Cardiac muscle cell (in vitro differentiated cells and primary cell): ENCODE measurements around the gene AGBL5. TPM values are rescaled to one million over a fixed set of nuclear protein-coding genes. Genes with fewer than 3 reads are reported as not detected.

Experiments
- DNase-seq, 2 donors: peaks; one replicate each; pipeline versions ENCODE4 v3.0.0 to v3.0.0-alpha.2; 2010 to 2017; ENCODE audit warnings: low read depth in 1 of 2, low spot score in 1 of 2
- H3K27ac ChIP-seq: fragments of 200-600 bp; sonication (generic); 2 replicates; pipeline ENCODE4 v1.5.1; 2016
- H3K27me3 ChIP-seq: fragments of 200-600 bp; sonication (generic); 2 replicates; pipeline ENCODE4 v1.6.0; 2016; ENCODE audit warnings: control low read depth
- H3K36me3 ChIP-seq: fragments of 200-600 bp; sonication (generic); 2 replicates; pipeline ENCODE4 v1.5.1; 2016; ENCODE audit warnings: control low read depth
- H3K4me1 ChIP-seq: fragments of 200-600 bp; sonication (generic); 2 replicates; pipeline ENCODE4 v1.8.1; 2017; ENCODE audit warnings: low read depth, mild to moderate bottlenecking, mixed run types
- H3K4me3 ChIP-seq: fragments of 200-600 bp; sonication (generic); 2 replicates; pipeline ENCODE4 v1.5.1; 2016; ENCODE audit warnings: mild to moderate bottlenecking
- H3K9me3 ChIP-seq: fragments of 200-600 bp; sonication (generic); 2 replicates; pipeline ENCODE4 v1.5.1; 2017; ENCODE audit warnings: low read depth, mild to moderate bottlenecking, control low read depth
- CTCF ChIP-seq: IDR thresholded peaks from 2 replicates; pipeline ENCODE4 v1.5.1; 2012; ENCODE audit warnings: low read depth, mild to moderate bottlenecking, low read length
- polyA plus RNA-seq: library from polyadenylated mRNA; unstranded; fragments of >200 nt; fragmentation: Nextera tagmentation; extraction: Ambion mirVana; gene quantifications from 2 replicates; pipeline ENCODE4 v1.2.1, GENCODE V29; 2016
- total RNA-seq: library from RNA; depleted of rRNA; stranded (reverse); fragments of >200 nt; gene quantifications from 2 replicates; pipeline ENCODE4 v1.2.3, GENCODE V29; 2016

Gene AGBL5
- total and polyA plus RNA-seq, 2 experiments from 2014 or later: 52.0 to 67.0 TPM

DNA sequence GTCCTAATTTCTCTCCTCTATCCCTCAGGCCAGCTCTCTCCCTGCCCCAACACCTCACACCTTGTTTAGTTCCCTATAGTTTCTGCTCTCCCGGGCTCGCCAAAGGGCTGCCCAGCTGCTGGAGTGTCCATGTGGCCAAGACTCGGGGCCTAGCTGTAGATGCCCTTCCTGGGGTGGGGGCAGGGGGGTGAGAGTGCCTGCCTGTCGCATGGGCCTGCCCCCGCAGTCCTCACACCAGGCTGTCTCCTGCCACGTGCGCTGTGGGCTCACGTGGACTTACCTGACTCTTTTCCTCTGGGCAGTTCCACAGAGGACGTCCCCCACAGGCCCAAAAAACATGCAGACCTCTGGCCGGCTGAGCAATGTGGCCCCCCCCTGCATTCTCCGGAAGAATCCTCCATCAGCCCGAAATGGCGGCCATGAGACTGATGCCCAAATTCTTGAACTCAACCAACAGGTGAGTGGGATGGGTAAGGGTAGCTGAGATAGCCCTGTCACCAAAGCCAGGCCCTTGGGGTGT lies 26.1 kb upstream of the AGBL5 start:
- H3K9me3 ChIP-seq: no peaks in the 10 kb centered on the region
- no peak for DNase-seq
- peaks cover 14% of the 10 kb centered on the region for H3K36me3 ChIP-seq
- no peak overlapping the region for H3K4me3 ChIP-seq
- no peak for TF ChIP-seq CTCF
- H3K27me3 ChIP-seq: no peaks in the 10 kb centered on the region
- H3K27ac ChIP-seq: no peak overlapping the region
- peaks cover 8% of the 10 kb centered on the region for H3K4me1 ChIP-seq

- no peak overlapping the region for H3K4me3 ChIP-seq
- no peak overlapping the region for H3K27ac ChIP-seq
- peaks cover 14% of the 10 kb centered on the region for H3K36me3 ChIP-seq
- no peak for TF ChIP-seq CTCF
- no peak for DNase-seq
- H3K9me3 ChIP-seq: no peaks in the 10 kb centered on the region
- no peaks in the 10 kb centered on the region for H3K4me1 ChIP-seq
- H3K27me3 ChIP-seq: no peaks in the 10 kb centered on the region
Observed at GRCh38 chr2:27025861-27026851, 25.3 kb upstream of the AGBL5 start.

GRCh38 chr2:27027211-27027651 lies 24.2 kb upstream of the AGBL5 start:
- no peak overlapping the region for H3K27ac ChIP-seq
- no peak for TF ChIP-seq CTCF
- H3K4me1 ChIP-seq: no peaks in the 10 kb centered on the region
- DNase-seq: no peak
- H3K9me3 ChIP-seq: no peaks in the 10 kb centered on the region
- no peak overlapping the region for H3K4me3 ChIP-seq
- no peaks in the 10 kb centered on the region for H3K27me3 ChIP-seq
- H3K36me3 ChIP-seq: peaks cover 14% of the 10 kb centered on the region

- peaks cover 5% of the 10 kb centered on the region for H3K4me1 ChIP-seq
- TF ChIP-seq CTCF: no peak
- H3K36me3 ChIP-seq: peaks cover 3% of the 10 kb centered on the region
- H3K9me3 ChIP-seq: no peaks in the 10 kb centered on the region
- H3K27ac ChIP-seq: no peak overlapping the region
- no peak overlapping the region for H3K4me3 ChIP-seq
- no peak for DNase-seq
- H3K27me3 ChIP-seq: no peaks in the 10 kb centered on the region
Observed at GRCh38 chr2:27029051-27029450, 22.4 kb upstream of the AGBL5 start.

DNA sequence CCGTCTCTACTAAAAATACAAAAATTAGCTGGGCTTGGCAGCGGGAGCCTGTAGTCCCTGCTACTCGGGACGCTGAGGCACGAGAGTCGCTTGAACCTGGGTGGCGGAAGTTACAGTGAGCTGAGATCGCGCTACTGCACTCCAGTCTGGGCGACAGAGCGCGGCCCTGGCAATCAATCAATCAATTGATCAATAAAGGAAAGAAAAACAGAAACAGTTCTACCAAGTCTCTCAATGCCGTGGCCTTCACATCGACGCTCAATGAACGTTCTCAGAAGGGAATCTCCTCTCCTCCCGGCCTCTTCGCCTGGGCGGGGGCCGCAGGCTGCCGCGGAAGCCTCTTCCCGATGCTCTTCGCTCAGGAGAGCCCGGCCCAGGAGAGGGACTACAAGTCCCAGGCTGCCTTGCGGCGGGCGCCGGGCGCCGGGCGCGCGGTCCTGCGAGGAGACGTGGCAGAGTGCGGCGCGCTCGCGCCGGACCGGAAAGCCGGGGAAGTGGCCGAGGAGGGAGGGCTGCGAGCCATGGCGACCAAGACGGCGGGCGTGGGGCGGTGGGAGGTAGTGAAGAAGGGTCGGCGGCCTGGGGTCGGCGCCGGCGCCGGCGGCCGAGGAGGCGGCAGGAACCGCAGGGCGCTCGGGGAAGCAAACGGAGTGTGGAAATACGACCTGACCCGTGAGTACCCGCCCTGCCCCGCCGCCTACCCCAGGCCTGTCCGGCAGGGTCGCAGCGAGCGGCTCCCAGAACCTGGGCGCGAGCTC lies 18.8 kb upstream of the AGBL5 start, which contains the start of gene TMEM214:
TSS of gene TMEM214 (plus strand) at position 471 of the 758 bp plus-strand sequence. CDS start at position 522, 51 bp downstream.
- DNase-seq: peak; percentile 90 to 92
- Histone ChIP-seq H3K27ac (peak within 1 kb of the TSS; percentile 49), H3K4me3 (peak within 1 kb of the TSS; percentile 61), H3K27me3 (no peaks in the 10 kb centered on the region), H3K9me3 (no peaks in the 10 kb centered on the region), H3K36me3 (peaks cover 30% of the 10 kb centered on the region), H3K4me1 (peaks cover 5% of the 10 kb centered on the region)
- no peak for TF ChIP-seq CTCF
